Keratinocyte (primary cell): ENCODE data around the gene GPX7. TPM values are rescaled to one million over a fixed set of nuclear protein-coding genes. Genes with fewer than 3 reads are reported as not detected.

ENCODE experiments used
- DNase-seq: peaks from one replicate; pipeline ENCODE4 v3.0.0-alpha.2; 2011; ENCODE audit warnings: low read depth, missing footprints, low spot score
- FAIRE-seq: peaks from 2 replicates; lab custom pipeline; 2011; peaks lifted over from hg19 to GRCh38; lab: Jason Lieb, UNC
- H2AFZ ChIP-seq: 2 replicates; pipeline ENCODE4 v1.6.0; 2012; ENCODE audit warnings: low read length, control low read depth, inconsistent platforms; ENCODE audit not compliant: control insufficient read depth
- H3K27ac ChIP-seq: 2 replicates; pipeline ENCODE4 v1.5.1; 2011; ENCODE audit warnings: low read length; ENCODE audit not compliant: control insufficient read depth, insufficient read depth
- H3K27me3 ChIP-seq: 3 replicates; pipeline ENCODE4 v1.6.0; 2011; ENCODE audit warnings: low read length; ENCODE audit not compliant: control insufficient read depth, insufficient read depth; ENCODE audit errors: extremely low read depth
- H3K36me3 ChIP-seq, 2 experiments: 2 replicates in 1 of 2; 3 replicates in 1 of 2; pipeline ENCODE4 v1.5.1; 2011; ENCODE audit warnings: low read length in 2 of 2, mild to moderate bottlenecking in 1 of 2; ENCODE audit not compliant: control insufficient read depth in 2 of 2, insufficient read depth in 2 of 2; ENCODE audit errors: extremely low read depth in 1 of 2
- H3K4me1 ChIP-seq: 3 replicates; pipeline ENCODE4 v1.5.1; 2011; ENCODE audit warnings: low read length; ENCODE audit not compliant: control insufficient read depth, insufficient read depth; ENCODE audit errors: extremely low read depth
- H3K4me2 ChIP-seq: 3 replicates; pipeline ENCODE4 v1.6.0; 2011; ENCODE audit warnings: low read depth, low read length; ENCODE audit not compliant: control insufficient read depth, insufficient read depth; ENCODE audit errors: extremely low read depth
- H3K4me3 ChIP-seq, 3 experiments: fragments of 200-600 bp in 1 of 3; sonication (generic) in 1 of 3; 2 replicates in 2 of 3; 3 replicates in 1 of 3; pipeline ENCODE4 v1.5.1; 2011 to 2016; ENCODE audit warnings: low read length in 3 of 3, mild to moderate bottlenecking in 3 of 3, control low read depth in 2 of 3, inconsistent platforms in 1 of 3, low read depth in 1 of 3, mixed read lengths in 1 of 3, mixed run types in 1 of 3, moderate library complexity in 1 of 3; ENCODE audit not compliant: control insufficient read depth in 2 of 3, insufficient read depth in 2 of 3; ENCODE audit errors: extremely low read depth in 1 of 3
- H3K79me2 ChIP-seq: 2 replicates; pipeline ENCODE4 v1.6.0; 2012; ENCODE audit warnings: low read length; ENCODE audit not compliant: control insufficient read depth, insufficient read depth
- H3K9ac ChIP-seq: 3 replicates; pipeline ENCODE4 v1.6.0; 2011; ENCODE audit warnings: low read length; ENCODE audit not compliant: control insufficient read depth, insufficient read depth; ENCODE audit errors: extremely low read depth
- H3K9me1 ChIP-seq: 3 replicates; pipeline ENCODE4 v1.6.0; 2011; ENCODE audit warnings: low read length; ENCODE audit not compliant: control insufficient read depth, insufficient read depth; ENCODE audit errors: extremely low read depth
- H3K9me3 ChIP-seq: 2 replicates; pipeline ENCODE4 v1.5.1; 2012; ENCODE audit warnings: low read depth, low read length; ENCODE audit not compliant: control insufficient read depth
- H4K20me1 ChIP-seq: 3 replicates; pipeline ENCODE4 v1.6.0; 2011; ENCODE audit warnings: low read length; ENCODE audit not compliant: control insufficient read depth, insufficient read depth; ENCODE audit errors: extremely low read depth
- EZH2 ChIP-seq: IDR thresholded peaks from one replicate; pipeline ENCODE4 v1.6.1; 2012; ENCODE audit warnings: inconsistent platforms, mild to moderate bottlenecking, low read length, moderate library complexity
- dilution Hi-C: fragments of 300-500 bp; cut with MboI; formaldehyde crosslinking; loops from one replicate; pipeline ENCODE4 v1.7.0; 2020; ENCODE audit warnings: low sequenced_read_pairs; ENCODE audit not compliant: extremely low pct_ligation_motif_present
- polyA plus RNA-seq, 5 experiments: library from polyadenylated mRNA; depleted of rRNA in 3 of 5; stranded (reverse) in 3 of 5; stranded (forward) in 1 of 5; unstranded in 1 of 5; fragments of >200 nt; gene quantifications; 1 replicate in 1 of 5; 2 replicates in 3 of 5; 3 replicates in 1 of 5; pipeline versions ENCODE4 v1.2.1 to v1.2.3, GENCODE V29; 2011 to 2012; ENCODE audit warnings: missing spikeins in 2 of 5, low read depth in 1 of 5, low replicate concordance in 1 of 5
- TF ChIP-seq, protein P1 (sequence below), 3 experiments: IDR thresholded peaks in 1 of 3; conservative IDR thresholded peaks in 1 of 3; optimal IDR thresholded peaks in 1 of 3; 2 replicates in 2 of 3; 3 replicates in 1 of 3; pipeline versions ENCODE3 to v1.5.1; 2011; ENCODE audit warnings: low read length in 3 of 3, mild to moderate bottlenecking in 3 of 3, moderate library complexity in 2 of 3, control low read depth in 1 of 3, inconsistent platforms in 1 of 3; ENCODE audit not compliant: insufficient read depth in 2 of 3; ENCODE audit errors: extremely low read depth in 1 of 3

Gene GPX7
- polyA plus RNA-seq, 1 donor (not counting 4 experiments of a cell fraction or from before 2014, with no cell fraction given) = 0.49 TPM

DNA sequence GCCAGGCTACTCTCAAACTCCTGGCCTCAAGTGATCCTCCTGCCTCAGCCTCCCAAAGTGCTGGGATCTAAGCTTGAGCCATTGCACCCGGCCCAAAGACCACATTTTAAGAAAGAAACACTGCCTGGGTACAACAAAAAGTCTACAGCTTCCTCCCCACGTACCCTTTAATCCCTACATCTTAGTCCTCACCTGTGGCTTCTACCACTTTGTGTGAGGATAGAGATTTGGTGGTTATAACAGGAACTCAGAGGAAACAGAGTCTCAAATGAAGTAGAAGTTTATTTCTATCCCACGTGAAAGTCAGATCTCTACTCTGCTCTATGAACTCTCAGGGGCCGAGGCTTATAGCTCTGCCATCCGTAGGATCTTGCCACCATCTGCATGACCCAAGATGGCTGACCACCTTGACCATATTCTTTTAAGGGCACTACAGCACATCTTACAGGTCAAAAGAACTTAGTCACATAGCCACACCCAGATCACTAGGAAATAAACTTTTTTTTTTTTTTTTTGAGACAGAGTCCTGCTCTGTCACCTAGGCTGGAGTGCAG is 13.4 kb downstream of the GPX7 start:
- H3K9ac ChIP-seq = no peak overlapping the region
- no peak overlapping the region for H3K27ac ChIP-seq
- FAIRE-seq (no peak), DNase-seq (no peak)
- dilution Hi-C loops = no loop called here
- no peaks in the 10 kb centered on the region for H3K79me2 ChIP-seq
- no peaks in the 10 kb centered on the region for H3K4me1 ChIP-seq
- no peaks in the 10 kb centered on the region for H3K9me3 ChIP-seq
- TF ChIP-seq EZH2 = no peak
- TF ChIP-seq, protein P1, sequence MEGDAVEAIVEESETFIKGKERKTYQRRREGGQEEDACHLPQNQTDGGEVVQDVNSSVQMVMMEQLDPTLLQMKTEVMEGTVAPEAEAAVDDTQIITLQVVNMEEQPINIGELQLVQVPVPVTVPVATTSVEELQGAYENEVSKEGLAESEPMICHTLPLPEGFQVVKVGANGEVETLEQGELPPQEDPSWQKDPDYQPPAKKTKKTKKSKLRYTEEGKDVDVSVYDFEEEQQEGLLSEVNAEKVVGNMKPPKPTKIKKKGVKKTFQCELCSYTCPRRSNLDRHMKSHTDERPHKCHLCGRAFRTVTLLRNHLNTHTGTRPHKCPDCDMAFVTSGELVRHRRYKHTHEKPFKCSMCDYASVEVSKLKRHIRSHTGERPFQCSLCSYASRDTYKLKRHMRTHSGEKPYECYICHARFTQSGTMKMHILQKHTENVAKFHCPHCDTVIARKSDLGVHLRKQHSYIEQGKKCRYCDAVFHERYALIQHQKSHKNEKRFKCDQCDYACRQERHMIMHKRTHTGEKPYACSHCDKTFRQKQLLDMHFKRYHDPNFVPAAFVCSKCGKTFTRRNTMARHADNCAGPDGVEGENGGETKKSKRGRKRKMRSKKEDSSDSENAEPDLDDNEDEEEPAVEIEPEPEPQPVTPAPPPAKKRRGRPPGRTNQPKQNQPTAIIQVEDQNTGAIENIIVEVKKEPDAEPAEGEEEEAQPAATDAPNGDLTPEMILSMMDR (optimal IDR thresholded peaks at IDR 0.05 in 1 of 3, IDR thresholded peaks at IDR 0.05 in 1 of 3, conservative IDR thresholded peaks at IDR 0.05 in 1 of 3; ENCODE audit: extremely low read depth in 1 of 3, insufficient read depth in 2 of 3, low read length in 3 of 3) = no peak
- no peaks in the 10 kb centered on the region for H4K20me1 ChIP-seq
- no peak overlapping the region for H2AFZ ChIP-seq
- no peaks in the 10 kb centered on the region for H3K9me1 ChIP-seq
- H3K36me3 ChIP-seq = no peaks in the 10 kb centered on the region
- H3K27me3 ChIP-seq = peaks cover 4% of the 10 kb centered on the region
- no peak overlapping the region for H3K4me3 ChIP-seq
- no peak overlapping the region for H3K4me2 ChIP-seq

DNA sequence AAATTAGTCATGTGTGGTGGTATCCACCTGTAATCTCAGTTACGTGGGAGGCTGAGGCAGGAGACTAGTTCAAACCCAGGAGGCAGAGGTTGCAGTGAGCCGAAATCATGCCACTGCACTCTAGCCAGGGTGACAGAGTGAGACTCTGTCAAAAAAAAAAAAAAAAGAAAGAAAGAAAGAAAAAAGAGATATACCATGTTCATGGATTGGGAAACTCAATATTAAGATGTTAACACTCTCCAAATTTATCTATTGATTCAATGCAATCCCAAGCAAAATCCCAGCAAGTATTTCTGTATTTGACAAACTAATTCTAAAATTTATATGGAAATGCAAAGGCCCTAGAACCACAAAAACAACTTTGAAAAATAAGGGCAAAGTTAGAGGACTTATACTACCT is 19.8 kb downstream of the GPX7 start:
- TF ChIP-seq EZH2 = no peak
- TF ChIP-seq, protein P1 (optimal IDR thresholded peaks at IDR 0.05 in 1 of 3, IDR thresholded peaks at IDR 0.05 in 1 of 3, conservative IDR thresholded peaks at IDR 0.05 in 1 of 3; ENCODE audit: extremely low read depth in 1 of 3, insufficient read depth in 2 of 3, low read length in 3 of 3) = no peak
- no peak overlapping the region for H2AFZ ChIP-seq
- no peaks in the 10 kb centered on the region for H3K79me2 ChIP-seq
- dilution Hi-C loops = no loop called here
- H3K9me1 ChIP-seq = no peaks in the 10 kb centered on the region
- no peak overlapping the region for H3K4me2 ChIP-seq
- DNase-seq = no peak
- H3K36me3 ChIP-seq = no peaks in the 10 kb centered on the region
- FAIRE-seq = no peak
- H3K9me3 ChIP-seq = no peaks in the 10 kb centered on the region
- H3K27ac ChIP-seq = no peak overlapping the region
- no peaks in the 10 kb centered on the region for H3K27me3 ChIP-seq
- H3K9ac ChIP-seq = no peak overlapping the region
- H3K4me3 ChIP-seq = no peak overlapping the region
- no peaks in the 10 kb centered on the region for H4K20me1 ChIP-seq
- H3K4me1 ChIP-seq = no peaks in the 10 kb centered on the region
